Activated naive CD4-positive, alpha-beta T cell treated with anti-CD3 and anti-CD28 coated beads, Interleukin-2, amount 10 ng/mL, durations not matched to agents 7 days and 5 days (primary cell): Measurements from ENCODE around the gene ZNF273.

Experiments
- CTCF ChIA-PET: fragments of 350-600 bp; sonication (Branson Sonifier 250); formaldehyde crosslinking; loops from one replicate; lab custom pipeline; 2021; ENCODE audit warnings: antibody characterized with exemption; lab: Charles Lee
- DNase-seq: peaks from one replicate; pipeline ENCODE4 v3.0.0-alpha.2; 2020
- H3K27ac Mint-ChIP-seq: one replicate; pipeline ENCODE4 v1.8.0; 2021; ENCODE audit warnings: mild to moderate bottlenecking, moderate library complexity, mixed read lengths
- H3K27me3 Mint-ChIP-seq: one replicate; pipeline ENCODE4 v1.8.0; 2021; ENCODE audit warnings: mild to moderate bottlenecking, mixed read lengths
- H3K36me3 Mint-ChIP-seq: one replicate; pipeline ENCODE4 v1.8.0; 2021; ENCODE audit warnings: mixed read lengths
- H3K4me1 Mint-ChIP-seq: one replicate; pipeline ENCODE4 v1.8.0; 2021; ENCODE audit warnings: mixed read lengths
- H3K4me3 Mint-ChIP-seq: one replicate; pipeline ENCODE4 v1.8.0; 2021; ENCODE audit warnings: mild to moderate bottlenecking, moderate library complexity, mixed read lengths
- H3K9me3 Mint-ChIP-seq: one replicate; pipeline ENCODE4 v1.8.0; 2021; ENCODE audit warnings: mixed read lengths

Gene ZNF273

GRCh38 chr7:64965594-64965993, 62.5 kb downstream of the ZNF273 start:
- no peak overlapping the region for H3K27ac Mint-ChIP-seq
- no peaks in the 10 kb centered on the region for H3K4me1 Mint-ChIP-seq
- H3K27me3 Mint-ChIP-seq, result no peaks in the 10 kb centered on the region
- H3K4me3 Mint-ChIP-seq, result no peak overlapping the region
- H3K9me3 Mint-ChIP-seq, result peaks cover 19% of the 10 kb centered on the region
- CTCF ChIA-PET, result no interaction called here
- H3K36me3 Mint-ChIP-seq, result no peaks in the 10 kb centered on the region
- no peak for DNase-seq

GRCh38 chr7:64978497-64979203, 75.6 kb downstream of the ZNF273 start:
- Mint-ChIP-seq H3K4me1 (no peaks in the 10 kb centered on the region), H3K27ac (no peak overlapping the region), H3K36me3 (peaks cover 40% of the 10 kb centered on the region), H3K4me3 (no peak overlapping the region), H3K9me3 (peaks cover 61% of the 10 kb centered on the region), H3K27me3 (no peaks in the 10 kb centered on the region)
- no peak for DNase-seq
- CTCF ChIA-PET, result no interaction called here
